Measurements from ENCODE around the gene COG2. TPM values are rescaled to one million over a fixed set of nuclear protein-coding genes. Genes with fewer than 3 reads are reported as not detected.

Gene COG2
- total RNA-seq, 1 donor from 2014 or later, result 22.0 TPM

- Mint-ChIP-seq H3K4me1 (ENCODE audit: unreplicated experiment) (no peaks in the 10 kb centered on the region), H3K27ac (ENCODE audit: unreplicated experiment) (no peak overlapping the region), H3K36me3 (ENCODE audit: unreplicated experiment) (no peaks in the 10 kb centered on the region), H3K4me3 (ENCODE audit: unreplicated experiment) (no peak overlapping the region), H3K9me3 (ENCODE audit: unreplicated experiment) (no peaks in the 10 kb centered on the region), H3K27me3 (ENCODE audit: unreplicated experiment) (peaks cover 3% of the 10 kb centered on the region)
- DNase-seq (ENCODE audit: extremely low spot score, unreplicated experiment), result no peak
- TF ChIP-seq, protein P1, sequence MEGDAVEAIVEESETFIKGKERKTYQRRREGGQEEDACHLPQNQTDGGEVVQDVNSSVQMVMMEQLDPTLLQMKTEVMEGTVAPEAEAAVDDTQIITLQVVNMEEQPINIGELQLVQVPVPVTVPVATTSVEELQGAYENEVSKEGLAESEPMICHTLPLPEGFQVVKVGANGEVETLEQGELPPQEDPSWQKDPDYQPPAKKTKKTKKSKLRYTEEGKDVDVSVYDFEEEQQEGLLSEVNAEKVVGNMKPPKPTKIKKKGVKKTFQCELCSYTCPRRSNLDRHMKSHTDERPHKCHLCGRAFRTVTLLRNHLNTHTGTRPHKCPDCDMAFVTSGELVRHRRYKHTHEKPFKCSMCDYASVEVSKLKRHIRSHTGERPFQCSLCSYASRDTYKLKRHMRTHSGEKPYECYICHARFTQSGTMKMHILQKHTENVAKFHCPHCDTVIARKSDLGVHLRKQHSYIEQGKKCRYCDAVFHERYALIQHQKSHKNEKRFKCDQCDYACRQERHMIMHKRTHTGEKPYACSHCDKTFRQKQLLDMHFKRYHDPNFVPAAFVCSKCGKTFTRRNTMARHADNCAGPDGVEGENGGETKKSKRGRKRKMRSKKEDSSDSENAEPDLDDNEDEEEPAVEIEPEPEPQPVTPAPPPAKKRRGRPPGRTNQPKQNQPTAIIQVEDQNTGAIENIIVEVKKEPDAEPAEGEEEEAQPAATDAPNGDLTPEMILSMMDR (IDR thresholded peaks at IDR 0.05), result no peak
Observed at GRCh38 chr1:230701895-230702768, 59.9 kb downstream of the COG2 start.

- Mint-ChIP-seq H3K4me1 (ENCODE audit: unreplicated experiment) (no peaks in the 10 kb centered on the region), H3K27ac (ENCODE audit: unreplicated experiment) (no peak overlapping the region), H3K36me3 (ENCODE audit: unreplicated experiment) (peaks cover 2% of the 10 kb centered on the region), H3K9me3 (ENCODE audit: unreplicated experiment) (no peaks in the 10 kb centered on the region), H3K4me3 (ENCODE audit: unreplicated experiment) (no peak overlapping the region), H3K27me3 (ENCODE audit: unreplicated experiment) (peaks cover 5% of the 10 kb centered on the region)
- TF ChIP-seq, protein P1 (IDR thresholded peaks at IDR 0.05), result no peak
- DNase-seq (ENCODE audit: extremely low spot score, unreplicated experiment), result no peak
Observed at GRCh38 chr1:230702934-230703678, 60.8 kb downstream of the COG2 start.

DNA sequence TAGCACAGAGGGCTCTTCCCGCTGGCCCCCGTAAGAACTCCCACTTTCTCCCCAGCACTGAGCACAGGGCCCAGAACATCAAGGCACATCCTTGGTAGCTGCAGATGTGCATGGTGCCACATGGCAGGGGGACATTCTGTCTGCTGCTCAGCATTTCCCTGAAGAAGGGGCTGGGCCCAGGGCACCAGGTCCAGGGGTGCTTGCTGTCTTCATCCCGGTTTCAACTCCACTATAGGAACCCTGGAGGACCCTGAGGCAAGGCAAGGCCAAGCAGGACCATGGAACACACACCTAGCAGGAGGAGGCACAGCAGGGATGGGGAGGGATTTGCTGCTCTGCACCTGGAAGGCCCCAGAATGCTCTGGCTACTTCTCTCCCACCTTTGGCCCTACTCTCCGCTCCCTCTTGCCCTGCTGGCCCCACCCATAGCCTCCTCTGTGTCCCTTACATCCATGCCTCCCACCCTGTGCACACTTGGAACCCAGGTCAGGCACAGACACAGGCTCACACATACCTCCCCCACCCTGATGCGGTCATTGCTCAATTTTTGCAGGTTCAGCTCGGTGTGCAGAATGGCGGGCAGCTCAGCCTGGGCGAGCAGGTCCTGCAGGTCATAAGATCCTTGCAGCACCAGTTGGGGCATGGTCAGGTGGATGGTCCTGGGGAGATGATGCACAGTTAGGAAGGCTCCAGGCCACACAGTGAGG, 61.6 kb downstream of the COG2 start:
- TF ChIP-seq, protein P1 (IDR thresholded peaks at IDR 0.05), result no peak
- Mint-ChIP-seq H3K27ac (ENCODE audit: unreplicated experiment) (no peak overlapping the region), H3K4me3 (ENCODE audit: unreplicated experiment) (no peak overlapping the region), H3K27me3 (ENCODE audit: unreplicated experiment) (peaks cover 5% of the 10 kb centered on the region), H3K4me1 (ENCODE audit: unreplicated experiment) (no peaks in the 10 kb centered on the region), H3K9me3 (ENCODE audit: unreplicated experiment) (no peaks in the 10 kb centered on the region), H3K36me3 (ENCODE audit: unreplicated experiment) (peaks cover 3% of the 10 kb centered on the region)
- no peak for DNase-seq (ENCODE audit: extremely low spot score, unreplicated experiment)

DNA sequence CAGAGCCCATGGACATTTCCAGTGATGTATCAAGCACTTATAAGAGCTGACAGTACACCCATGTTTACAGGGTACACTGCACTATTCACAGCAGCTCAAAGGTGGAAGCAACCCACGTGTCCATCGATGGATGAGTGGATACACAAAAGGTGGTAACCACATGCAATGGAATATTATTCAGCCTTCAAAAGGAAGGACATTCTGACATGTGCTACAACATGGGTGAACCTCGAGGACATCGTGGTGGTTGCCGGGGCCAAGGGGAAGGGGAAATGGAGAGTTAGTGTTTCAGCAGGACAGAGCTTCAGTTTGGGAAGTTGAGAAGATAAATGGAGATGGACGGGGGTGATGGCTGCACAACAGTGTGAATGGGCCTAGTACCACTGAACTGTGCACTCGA, 62.5 kb downstream of the COG2 start:
- H3K27me3 Mint-ChIP-seq (ENCODE audit: unreplicated experiment), result peaks cover 2% of the 10 kb centered on the region

More for the DNA sequence above, 62.5 kb downstream of the COG2 start:
- TF ChIP-seq, protein P1 (IDR thresholded peaks at IDR 0.05), result no peak
- no peak for DNase-seq (ENCODE audit: extremely low spot score, unreplicated experiment)
- Mint-ChIP-seq H3K27ac (ENCODE audit: unreplicated experiment) (no peak overlapping the region), H3K4me3 (ENCODE audit: unreplicated experiment) (no peak overlapping the region), H3K36me3 (ENCODE audit: unreplicated experiment) (peaks cover 5% of the 10 kb centered on the region), H3K9me3 (ENCODE audit: unreplicated experiment) (no peaks in the 10 kb centered on the region), H3K4me1 (ENCODE audit: unreplicated experiment) (no peaks in the 10 kb centered on the region)
